Fibroblast of lung (primary cell): ENCODE results near the gene SLF2. TPM values are rescaled to one million over a fixed set of nuclear protein-coding genes. Genes with fewer than 3 reads are reported as not detected.

Experiments
- DNase-seq, 2 donors: peaks; one replicate each; pipeline versions ENCODE4 v3.0.0 to v3.0.0-alpha.2; 2010; ENCODE audit warnings: low read depth in 2 of 2
- H2AFZ ChIP-seq: 2 replicates; pipeline ENCODE4 v1.5.1; 2012; ENCODE audit warnings: low read length, control low read depth, inconsistent platforms
- H3K27ac ChIP-seq: 2 replicates; pipeline ENCODE4 v1.5.1; 2011; ENCODE audit warnings: low read length, control low read depth; ENCODE audit not compliant: insufficient read depth
- H3K27me3 ChIP-seq: 2 replicates; pipeline ENCODE4 v1.5.1; 2011; ENCODE audit warnings: mild to moderate bottlenecking, low read length; ENCODE audit not compliant: control insufficient read depth, insufficient read depth
- H3K36me3 ChIP-seq: 2 replicates; pipeline ENCODE4 v1.5.1; 2011; ENCODE audit warnings: low read length; ENCODE audit not compliant: control insufficient read depth, insufficient read depth
- H3K4me1 ChIP-seq: 2 replicates; pipeline ENCODE4 v1.5.1; 2011; ENCODE audit warnings: low read length; ENCODE audit not compliant: control insufficient read depth, insufficient read depth; ENCODE audit errors: extremely low read depth
- H3K4me2 ChIP-seq: 2 replicates; pipeline ENCODE4 v1.5.1; 2011; ENCODE audit warnings: low read length, control low read depth; ENCODE audit not compliant: insufficient read depth; ENCODE audit errors: extremely low read depth
- H3K4me3 ChIP-seq, 4 experiments: fragments of 200-600 bp in 1 of 4; sonication (generic) in 1 of 4; replicated peaks in 1 of 4; 2 replicates each; pipeline ENCODE4 v1.5.1; 2011 to 2016; ENCODE audit warnings: low read length in 4 of 4, low read depth in 3 of 4, mild to moderate bottlenecking in 3 of 4, control low read depth in 2 of 4, inconsistent platforms in 1 of 4, mixed read lengths in 1 of 4; ENCODE audit not compliant: insufficient read depth in 1 of 4; ENCODE audit errors: control extremely low read depth in 1 of 4
- H3K79me2 ChIP-seq: 2 replicates; pipeline ENCODE4 v1.5.1; 2012; ENCODE audit warnings: mild to moderate bottlenecking, low read length, inconsistent platforms; ENCODE audit not compliant: control insufficient read depth, insufficient read depth
- H3K9ac ChIP-seq: 2 replicates; pipeline ENCODE4 v1.5.1; 2011; ENCODE audit warnings: mild to moderate bottlenecking, low read length, control low read depth; ENCODE audit not compliant: insufficient read depth
- H3K9me3 ChIP-seq: 2 replicates; pipeline ENCODE4 v1.5.1; 2012; ENCODE audit warnings: low read depth, low read length; ENCODE audit not compliant: control insufficient read depth, insufficient read depth
- H4K20me1 ChIP-seq: 2 replicates; pipeline ENCODE4 v1.5.1; 2011; ENCODE audit warnings: low read length; ENCODE audit not compliant: control insufficient read depth, insufficient read depth; ENCODE audit errors: extremely low read depth
- CTCF ChIP-seq, 2 donors: IDR thresholded peaks in 1 of 2; conservative IDR thresholded peaks in 1 of 2; 1 replicate in 1 of 2; 2 replicates in 1 of 2; pipeline ENCODE4 v1.5.1; 2011 to 2012; ENCODE audit warnings: low read length in 2 of 2, control low read depth in 1 of 2, inconsistent platforms in 1 of 2, low read depth in 1 of 2, mild to moderate bottlenecking in 1 of 2
- EZH2 ChIP-seq: IDR thresholded peaks from 2 replicates; pipeline ENCODE4 v1.5.1; 2012; ENCODE audit warnings: low read length, control low read depth, mild to moderate bottlenecking; ENCODE audit errors: missing control alignments
- polyA plus RNA-seq, 2 donors: library from polyadenylated mRNA; depleted of rRNA in 1 of 2; stranded (reverse) in 1 of 2; unstranded in 1 of 2; fragments of >200 nt; gene quantifications; 2 replicates each; pipeline ENCODE4 v1.2.1, GENCODE V29; 2011 to 2012; ENCODE audit warnings: missing spikeins in 1 of 2
- total RNA-seq: library from RNA; depleted of rRNA; stranded (reverse); fragments of >200 nt; gene quantifications from 2 replicates; pipeline ENCODE4 v1.2.1, GENCODE V29; 2014

The SLF2 gene
- total and polyA plus RNA-seq, 2 donors (not counting 1 experiment from before 2014, with no cell fraction given), result 16.6 to 32.5 TPM

GRCh38 chr10:101000127-101000914 is 87.6 kb downstream of the SLF2 start:
- H3K4me2 ChIP-seq, result peak overlapping the region; percentile 99
- peaks cover 50% of the 10 kb centered on the region for H3K79me2 ChIP-seq
- H4K20me1 ChIP-seq, result peaks cover 2% of the 10 kb centered on the region
- no peaks in the 10 kb centered on the region for H3K27me3 ChIP-seq
- TF ChIP-seq EZH2 (no peak), CTCF (conservative IDR thresholded peaks at IDR 0.05 in 1 of 2, IDR thresholded peaks at IDR 0.05 in 1 of 2; ENCODE audit: low read depth in 1 of 2, low read length in 2 of 2) (no peak)
- H3K9me3 ChIP-seq, result no peaks in the 10 kb centered on the region
- peak overlapping the region; percentile 75 to 98 (median 89) for H3K4me3 ChIP-seq
- H3K4me1 ChIP-seq, result peaks cover 27% of the 10 kb centered on the region
- peak overlapping the region; percentile 95 for H3K9ac ChIP-seq
- no peak overlapping the region for H2AFZ ChIP-seq
- peak overlapping the region; percentile 99 for H3K27ac ChIP-seq
- peaks cover 26% of the 10 kb centered on the region for H3K36me3 ChIP-seq
- peak in 1 of 2 donors; percentile 30 for DNase-seq

- peaks cover 2% of the 10 kb centered on the region for H4K20me1 ChIP-seq
- H3K9me3 ChIP-seq, result no peaks in the 10 kb centered on the region
- peak overlapping the region; percentile 99 for H3K27ac ChIP-seq
- H3K27me3 ChIP-seq, result no peaks in the 10 kb centered on the region
- peak overlapping the region; percentile 75 to 98 (median 89) for H3K4me3 ChIP-seq
- no peak for TF ChIP-seq EZH2
- no peak for TF ChIP-seq CTCF (conservative IDR thresholded peaks at IDR 0.05 in 1 of 2, IDR thresholded peaks at IDR 0.05 in 1 of 2; ENCODE audit: low read depth in 1 of 2, low read length in 2 of 2)
- H3K4me1 ChIP-seq, result peaks cover 27% of the 10 kb centered on the region
- peak overlapping the region; percentile 95 for H3K9ac ChIP-seq
- H3K79me2 ChIP-seq, result peaks cover 52% of the 10 kb centered on the region
- peak overlapping the region; percentile 99 for H3K4me2 ChIP-seq
- peaks cover 34% of the 10 kb centered on the region for H3K36me3 ChIP-seq
- DNase-seq, result peak; percentile 93 to 94
- H2AFZ ChIP-seq, result no peak overlapping the region
Measured at GRCh38 chr10:101000915-101001658, 88.3 kb downstream of the SLF2 start.

GRCh38 chr10:101001659-101002035 is 88.9 kb downstream of the SLF2 start:
- Histone ChIP-seq H3K27me3 (no peaks in the 10 kb centered on the region), H3K4me2 (peak overlapping the region; percentile 99), H3K27ac (peak overlapping the region; percentile 99), H4K20me1 (peaks cover 2% of the 10 kb centered on the region), H3K36me3 (peaks cover 36% of the 10 kb centered on the region), H3K4me3 (peak overlapping the region; percentile 48 to 98 (median 89)), H2AFZ (no peak overlapping the region), H3K9ac (peak overlapping the region; percentile 60), H3K4me1 (peaks cover 27% of the 10 kb centered on the region), H3K79me2 (peaks cover 52% of the 10 kb centered on the region), H3K9me3 (no peaks in the 10 kb centered on the region)
- DNase-seq, result no peak
- TF ChIP-seq EZH2 (no peak), CTCF (conservative IDR thresholded peaks at IDR 0.05 in 1 of 2, IDR thresholded peaks at IDR 0.05 in 1 of 2; ENCODE audit: low read depth in 1 of 2, low read length in 2 of 2) (no peak)
